Fibroblast of lung (primary cell): ENCODE results near the gene PKD2L1. TPM values are rescaled to one million over a fixed set of nuclear protein-coding genes. Genes with fewer than 3 reads are reported as not detected.

Source experiments
- DNase-seq, 2 donors: peaks; one replicate each; pipeline versions ENCODE4 v3.0.0 to v3.0.0-alpha.2; 2010; ENCODE audit warnings: low read depth in 2 of 2
- H2AFZ ChIP-seq: 2 replicates; pipeline ENCODE4 v1.5.1; 2012; ENCODE audit warnings: low read length, control low read depth, inconsistent platforms
- H3K27ac ChIP-seq: 2 replicates; pipeline ENCODE4 v1.5.1; 2011; ENCODE audit warnings: low read length, control low read depth; ENCODE audit not compliant: insufficient read depth
- H3K27me3 ChIP-seq: 2 replicates; pipeline ENCODE4 v1.5.1; 2011; ENCODE audit warnings: mild to moderate bottlenecking, low read length; ENCODE audit not compliant: control insufficient read depth, insufficient read depth
- H3K36me3 ChIP-seq: 2 replicates; pipeline ENCODE4 v1.5.1; 2011; ENCODE audit warnings: low read length; ENCODE audit not compliant: control insufficient read depth, insufficient read depth
- H3K4me1 ChIP-seq: 2 replicates; pipeline ENCODE4 v1.5.1; 2011; ENCODE audit warnings: low read length; ENCODE audit not compliant: control insufficient read depth, insufficient read depth; ENCODE audit errors: extremely low read depth
- H3K4me2 ChIP-seq: 2 replicates; pipeline ENCODE4 v1.5.1; 2011; ENCODE audit warnings: low read length, control low read depth; ENCODE audit not compliant: insufficient read depth; ENCODE audit errors: extremely low read depth
- H3K4me3 ChIP-seq, 4 experiments: fragments of 200-600 bp in 1 of 4; sonication (generic) in 1 of 4; replicated peaks in 1 of 4; 2 replicates each; pipeline ENCODE4 v1.5.1; 2011 to 2016; ENCODE audit warnings: low read length in 4 of 4, low read depth in 3 of 4, mild to moderate bottlenecking in 3 of 4, control low read depth in 2 of 4, inconsistent platforms in 1 of 4, mixed read lengths in 1 of 4; ENCODE audit not compliant: insufficient read depth in 1 of 4; ENCODE audit errors: control extremely low read depth in 1 of 4
- H3K79me2 ChIP-seq: 2 replicates; pipeline ENCODE4 v1.5.1; 2012; ENCODE audit warnings: mild to moderate bottlenecking, low read length, inconsistent platforms; ENCODE audit not compliant: control insufficient read depth, insufficient read depth
- H3K9ac ChIP-seq: 2 replicates; pipeline ENCODE4 v1.5.1; 2011; ENCODE audit warnings: mild to moderate bottlenecking, low read length, control low read depth; ENCODE audit not compliant: insufficient read depth
- H3K9me3 ChIP-seq: 2 replicates; pipeline ENCODE4 v1.5.1; 2012; ENCODE audit warnings: low read depth, low read length; ENCODE audit not compliant: control insufficient read depth, insufficient read depth
- H4K20me1 ChIP-seq: 2 replicates; pipeline ENCODE4 v1.5.1; 2011; ENCODE audit warnings: low read length; ENCODE audit not compliant: control insufficient read depth, insufficient read depth; ENCODE audit errors: extremely low read depth
- EZH2 ChIP-seq: IDR thresholded peaks from 2 replicates; pipeline ENCODE4 v1.5.1; 2012; ENCODE audit warnings: low read length, control low read depth, mild to moderate bottlenecking; ENCODE audit errors: missing control alignments
- polyA plus RNA-seq, 2 donors: library from polyadenylated mRNA; depleted of rRNA in 1 of 2; stranded (reverse) in 1 of 2; unstranded in 1 of 2; fragments of >200 nt; gene quantifications; 2 replicates each; pipeline ENCODE4 v1.2.1, GENCODE V29; 2011 to 2012; ENCODE audit warnings: missing spikeins in 1 of 2
- total RNA-seq: library from RNA; depleted of rRNA; stranded (reverse); fragments of >200 nt; gene quantifications from 2 replicates; pipeline ENCODE4 v1.2.1, GENCODE V29; 2014
- TF ChIP-seq, protein P1 (sequence below), 2 donors: IDR thresholded peaks in 1 of 2; conservative IDR thresholded peaks in 1 of 2; 1 replicate in 1 of 2; 2 replicates in 1 of 2; pipeline ENCODE4 v1.5.1; 2011 to 2012; ENCODE audit warnings: low read length in 2 of 2, control low read depth in 1 of 2, inconsistent platforms in 1 of 2, low read depth in 1 of 2, mild to moderate bottlenecking in 1 of 2

The PKD2L1 gene
- total and polyA plus RNA-seq, 2 donors (not counting 1 experiment from before 2014, with no cell fraction given) = not detected

DNA sequence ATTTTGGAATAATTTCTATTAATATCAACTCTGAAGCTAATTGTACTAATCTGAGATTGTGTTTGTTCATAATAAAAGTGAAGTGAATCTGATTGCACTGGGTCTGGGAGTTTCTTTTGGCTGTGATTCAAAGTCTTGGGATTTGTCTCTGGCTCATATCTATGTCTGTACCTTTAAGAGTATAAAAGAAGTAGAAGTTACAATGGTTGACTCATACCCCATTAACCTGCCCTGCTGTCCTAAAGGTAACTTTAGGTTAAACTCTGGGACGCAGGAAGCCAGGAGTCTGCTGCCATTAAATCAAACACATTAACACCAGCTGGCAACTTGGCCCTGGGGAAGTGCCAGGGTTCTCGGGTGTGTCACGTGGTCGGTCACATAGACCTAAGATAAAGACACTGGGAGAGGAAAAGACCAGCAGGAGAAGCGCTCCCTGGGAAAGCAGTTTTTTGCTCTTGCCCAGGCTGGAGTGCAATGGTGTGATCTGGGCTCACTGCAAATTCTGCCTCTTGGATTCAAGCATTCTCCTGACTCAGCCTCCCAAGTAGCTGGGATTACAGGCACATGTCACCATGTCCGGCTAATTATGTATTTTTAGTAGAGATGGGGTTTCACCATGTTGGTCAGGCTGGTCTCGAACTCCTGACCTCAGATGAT lies 34.8 kb upstream of the PKD2L1 start:
- DNase-seq = peak; percentile 86 to 87
- Histone ChIP-seq H3K79me2 (no peaks in the 10 kb centered on the region), H3K27me3 (no peaks in the 10 kb centered on the region), H3K4me3 (no peak overlapping the region), H3K4me2 (peak overlapping the region; percentile 15), H3K4me1 (peaks cover 3% of the 10 kb centered on the region), H3K36me3 (peaks cover 4% of the 10 kb centered on the region), H3K27ac (peak overlapping the region; percentile 50), H4K20me1 (no peaks in the 10 kb centered on the region), H3K9ac (no peak overlapping the region), H2AFZ (no peak overlapping the region), H3K9me3 (no peaks in the 10 kb centered on the region)
- TF ChIP-seq, protein P1, sequence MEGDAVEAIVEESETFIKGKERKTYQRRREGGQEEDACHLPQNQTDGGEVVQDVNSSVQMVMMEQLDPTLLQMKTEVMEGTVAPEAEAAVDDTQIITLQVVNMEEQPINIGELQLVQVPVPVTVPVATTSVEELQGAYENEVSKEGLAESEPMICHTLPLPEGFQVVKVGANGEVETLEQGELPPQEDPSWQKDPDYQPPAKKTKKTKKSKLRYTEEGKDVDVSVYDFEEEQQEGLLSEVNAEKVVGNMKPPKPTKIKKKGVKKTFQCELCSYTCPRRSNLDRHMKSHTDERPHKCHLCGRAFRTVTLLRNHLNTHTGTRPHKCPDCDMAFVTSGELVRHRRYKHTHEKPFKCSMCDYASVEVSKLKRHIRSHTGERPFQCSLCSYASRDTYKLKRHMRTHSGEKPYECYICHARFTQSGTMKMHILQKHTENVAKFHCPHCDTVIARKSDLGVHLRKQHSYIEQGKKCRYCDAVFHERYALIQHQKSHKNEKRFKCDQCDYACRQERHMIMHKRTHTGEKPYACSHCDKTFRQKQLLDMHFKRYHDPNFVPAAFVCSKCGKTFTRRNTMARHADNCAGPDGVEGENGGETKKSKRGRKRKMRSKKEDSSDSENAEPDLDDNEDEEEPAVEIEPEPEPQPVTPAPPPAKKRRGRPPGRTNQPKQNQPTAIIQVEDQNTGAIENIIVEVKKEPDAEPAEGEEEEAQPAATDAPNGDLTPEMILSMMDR (conservative IDR thresholded peaks at IDR 0.05 in 1 of 2, IDR thresholded peaks at IDR 0.05 in 1 of 2; ENCODE audit: low read depth in 1 of 2, low read length in 2 of 2) = no peak
- TF ChIP-seq EZH2 = no peak

GRCh38 chr10:100364175-100364574 lies 34.1 kb upstream of the PKD2L1 start:
- H3K4me2 ChIP-seq = no peak overlapping the region

More at GRCh38 chr10:100364175-100364574, 34.1 kb upstream of the PKD2L1 start:
- Histone ChIP-seq H3K4me1 (peaks cover 3% of the 10 kb centered on the region), H3K9ac (no peak overlapping the region), H3K79me2 (no peaks in the 10 kb centered on the region), H4K20me1 (no peaks in the 10 kb centered on the region), H3K9me3 (no peaks in the 10 kb centered on the region), H3K27me3 (no peaks in the 10 kb centered on the region), H2AFZ (no peak overlapping the region), H3K4me3 (no peak overlapping the region), H3K36me3 (peaks cover 5% of the 10 kb centered on the region), H3K27ac (peak overlapping the region; percentile 26)
- DNase-seq = no peak
- TF ChIP-seq EZH2 = no peak
- TF ChIP-seq, protein P1 (conservative IDR thresholded peaks at IDR 0.05 in 1 of 2, IDR thresholded peaks at IDR 0.05 in 1 of 2; ENCODE audit: low read depth in 1 of 2, low read length in 2 of 2) = no peak
